Loucy (cell line): ENCODE results near the gene SON.

Source experiments
- EZH2phosphoT487 ChIP-seq: fragments of 200-600 bp; IDR thresholded peaks from 2 replicates; pipeline ENCODE4 v1.6.1; 2018; ENCODE audit warnings: antibody characterized with exemption, mild to moderate bottlenecking, moderate library complexity, borderline replicate concordance
- TF ChIP-seq, protein P1 (sequence below): fragments of 200-600 bp; sonication (generic); conservative IDR thresholded peaks from 2 replicates; pipeline ENCODE4 v1.5.1; 2014; ENCODE audit warnings: mild to moderate bottlenecking, antibody characterized with exemption, low read length

- TF ChIP-seq, protein P1, sequence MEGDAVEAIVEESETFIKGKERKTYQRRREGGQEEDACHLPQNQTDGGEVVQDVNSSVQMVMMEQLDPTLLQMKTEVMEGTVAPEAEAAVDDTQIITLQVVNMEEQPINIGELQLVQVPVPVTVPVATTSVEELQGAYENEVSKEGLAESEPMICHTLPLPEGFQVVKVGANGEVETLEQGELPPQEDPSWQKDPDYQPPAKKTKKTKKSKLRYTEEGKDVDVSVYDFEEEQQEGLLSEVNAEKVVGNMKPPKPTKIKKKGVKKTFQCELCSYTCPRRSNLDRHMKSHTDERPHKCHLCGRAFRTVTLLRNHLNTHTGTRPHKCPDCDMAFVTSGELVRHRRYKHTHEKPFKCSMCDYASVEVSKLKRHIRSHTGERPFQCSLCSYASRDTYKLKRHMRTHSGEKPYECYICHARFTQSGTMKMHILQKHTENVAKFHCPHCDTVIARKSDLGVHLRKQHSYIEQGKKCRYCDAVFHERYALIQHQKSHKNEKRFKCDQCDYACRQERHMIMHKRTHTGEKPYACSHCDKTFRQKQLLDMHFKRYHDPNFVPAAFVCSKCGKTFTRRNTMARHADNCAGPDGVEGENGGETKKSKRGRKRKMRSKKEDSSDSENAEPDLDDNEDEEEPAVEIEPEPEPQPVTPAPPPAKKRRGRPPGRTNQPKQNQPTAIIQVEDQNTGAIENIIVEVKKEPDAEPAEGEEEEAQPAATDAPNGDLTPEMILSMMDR: no peak
- TF ChIP-seq EZH2phosphoT487: no peak
These were observed 2.1 kb upstream of the SON start for GRCh38 chr21:33540711-33541104.
